ENCODE measurements around the gene KLHL35.

KLHL35 gene

DNA sequence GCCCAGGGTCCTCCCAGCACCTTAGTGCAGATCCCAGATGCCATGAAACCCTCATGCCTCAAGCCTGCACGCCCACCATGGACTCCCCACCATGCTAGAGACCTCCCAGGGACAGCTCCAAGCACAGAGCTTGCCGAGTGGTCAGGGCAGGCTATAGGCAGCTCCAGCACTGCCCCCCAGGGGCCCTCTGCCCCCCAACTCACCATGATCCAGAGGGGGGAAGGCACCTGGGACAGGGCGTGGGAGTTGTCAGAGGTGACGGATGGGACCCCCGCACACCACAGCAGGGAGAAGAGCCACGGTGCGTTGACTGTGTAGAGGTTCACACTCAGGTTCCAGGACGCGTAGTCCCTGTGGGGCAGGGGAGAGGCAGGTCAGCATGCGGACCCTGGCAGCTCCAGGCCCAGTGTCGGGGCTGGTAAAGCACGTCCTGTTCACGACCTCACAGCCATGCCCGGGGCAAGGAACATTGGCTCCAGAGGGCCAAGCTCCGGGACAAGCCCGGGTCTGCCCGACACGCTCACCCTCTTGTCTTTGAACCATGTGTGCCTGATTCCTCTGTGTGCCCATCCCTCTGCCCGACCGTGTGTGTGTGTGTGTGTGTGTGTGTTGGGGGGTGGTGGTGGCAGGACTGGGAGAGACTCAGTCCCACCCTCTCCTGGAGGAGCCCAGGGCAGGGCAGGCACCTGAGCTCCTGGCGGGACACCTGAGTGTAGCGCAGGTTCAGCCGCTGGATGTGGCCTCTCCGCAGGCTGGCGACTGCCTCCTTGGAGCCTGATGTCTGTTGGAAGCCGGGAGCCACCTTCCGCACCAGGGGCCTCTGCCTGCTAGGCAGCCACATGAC is 8.2 kb upstream of the KLHL35 start:
- no peak for DNase-seq (ENCODE audit: low spot score)

DNA sequence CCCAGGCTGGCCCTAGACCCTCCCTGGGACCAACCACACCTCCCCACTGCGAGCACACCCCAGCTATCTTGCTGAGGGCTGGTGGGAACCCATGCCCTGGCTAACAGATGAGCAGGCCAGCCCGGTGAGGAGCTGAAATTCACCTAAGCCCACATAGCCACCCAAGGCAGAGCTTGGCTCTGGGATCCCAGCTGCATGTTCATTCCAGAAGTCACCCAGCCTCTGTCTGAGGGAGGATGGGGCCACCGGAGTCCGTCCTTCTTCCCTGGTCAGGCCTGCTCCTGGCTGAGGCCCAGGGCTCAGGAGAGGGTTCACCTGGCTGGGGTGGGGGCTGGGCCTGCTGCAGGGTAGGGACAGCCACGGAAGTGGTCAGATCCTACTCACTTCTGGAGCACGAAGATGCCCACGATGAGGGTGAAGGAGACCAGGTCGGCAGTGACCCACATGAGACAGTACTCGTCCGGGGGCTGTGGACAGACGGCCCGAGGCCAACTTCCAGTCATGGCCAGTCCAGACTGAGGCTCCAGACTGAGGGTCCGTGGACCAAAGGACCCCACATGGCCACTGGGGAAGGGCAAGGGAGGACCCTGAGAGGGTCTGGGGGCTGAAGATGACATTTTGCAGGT is 6.6 kb upstream of the KLHL35 start:
- DNase-seq (ENCODE audit: low spot score), result no peak

DNA sequence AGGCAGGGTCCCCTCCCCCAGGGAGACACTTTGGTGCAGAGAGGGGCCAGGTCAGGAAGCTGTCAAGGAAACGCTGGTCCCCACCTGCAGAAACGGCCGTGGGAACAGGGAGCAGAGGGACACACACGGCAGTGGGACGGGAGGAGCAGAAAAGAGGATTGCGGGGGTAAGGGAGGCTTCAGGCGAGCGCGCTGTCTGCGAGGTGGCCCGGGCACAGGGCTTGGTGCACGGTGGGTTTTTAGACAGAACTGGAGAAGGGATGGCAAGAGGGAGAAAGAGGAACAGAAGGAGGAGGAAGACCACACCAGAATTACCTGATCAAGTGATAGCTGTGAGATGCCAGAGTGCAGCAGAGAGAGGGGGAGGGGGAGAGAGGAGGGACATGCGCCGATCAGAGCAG is 6.0 kb upstream of the KLHL35 start:
- DNase-seq (ENCODE audit: low spot score), result no peak

DNA sequence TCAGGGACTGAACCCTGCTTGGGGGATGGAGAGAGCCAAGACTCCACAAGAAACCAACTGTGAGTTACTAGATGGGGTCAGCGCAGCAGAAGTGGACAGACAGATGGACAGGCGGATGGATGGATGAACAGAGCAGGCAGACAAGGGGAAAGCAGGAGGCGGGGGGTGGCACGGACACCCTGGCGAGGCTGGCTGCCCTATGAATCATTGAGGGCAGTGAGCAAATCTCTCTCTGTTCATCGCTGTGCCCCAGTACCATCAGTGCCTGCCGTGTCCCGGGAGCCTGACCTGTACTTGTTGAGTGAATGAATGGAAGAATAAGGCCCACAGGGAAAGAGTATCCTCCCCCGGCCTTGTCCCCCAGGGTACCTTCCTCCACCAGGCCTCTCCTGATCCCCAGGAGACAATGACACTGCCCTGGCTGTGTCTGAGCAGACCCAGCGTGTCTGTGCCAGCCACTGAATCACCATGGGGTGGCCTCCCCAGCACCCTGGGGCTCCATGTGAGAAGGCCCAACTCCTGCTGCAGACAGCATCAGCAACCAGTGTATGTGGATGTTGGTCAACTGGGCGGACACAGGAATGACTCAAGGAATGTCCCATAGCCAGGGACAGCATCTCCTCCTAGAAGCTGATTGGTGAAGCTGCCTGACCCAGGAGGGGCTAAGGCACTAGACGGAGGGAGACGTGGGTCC is 5.1 kb upstream of the KLHL35 start:
- no peak for DNase-seq (ENCODE audit: low spot score)

DNA sequence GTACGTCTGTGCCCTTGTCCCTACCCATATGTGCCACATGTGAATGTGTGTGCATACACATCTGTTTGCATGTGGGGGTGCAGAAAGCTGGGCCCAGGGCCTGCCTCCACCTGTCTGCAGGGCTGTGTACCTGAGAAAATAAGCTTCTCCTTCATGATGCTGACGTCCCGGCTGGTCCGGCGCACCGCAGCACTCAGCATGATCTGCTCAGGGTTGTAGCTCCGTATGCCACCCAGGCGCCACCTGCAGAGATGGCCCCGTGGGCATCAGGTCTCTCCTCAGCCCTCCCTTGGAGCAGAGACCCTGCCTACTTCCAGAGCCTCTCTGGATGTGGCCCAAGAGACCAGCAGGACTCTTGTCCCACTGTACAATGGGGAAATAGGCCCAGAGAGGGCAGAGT is 3.8 kb upstream of the KLHL35 start:
- DNase-seq (ENCODE audit: low spot score), result no peak

DNA sequence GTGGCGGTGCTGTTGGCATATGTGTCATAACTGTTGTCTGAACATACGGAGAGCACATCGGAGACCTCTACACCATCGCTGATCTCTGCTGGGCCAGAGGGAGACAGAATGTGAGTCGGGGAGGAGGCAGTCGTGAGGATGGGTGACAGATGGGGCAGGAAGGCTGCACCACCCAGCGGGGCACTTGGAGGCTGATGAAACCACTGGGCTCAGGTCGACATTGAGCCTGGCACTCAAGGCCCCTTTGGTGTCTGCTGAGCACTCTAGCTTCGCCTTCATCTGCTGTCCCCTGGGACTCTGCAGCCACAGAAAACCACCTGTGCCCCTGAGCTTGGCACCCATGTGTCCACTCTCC is 2.5 kb upstream of the KLHL35 start:
- DNase-seq (ENCODE audit: low spot score), result no peak

DNA sequence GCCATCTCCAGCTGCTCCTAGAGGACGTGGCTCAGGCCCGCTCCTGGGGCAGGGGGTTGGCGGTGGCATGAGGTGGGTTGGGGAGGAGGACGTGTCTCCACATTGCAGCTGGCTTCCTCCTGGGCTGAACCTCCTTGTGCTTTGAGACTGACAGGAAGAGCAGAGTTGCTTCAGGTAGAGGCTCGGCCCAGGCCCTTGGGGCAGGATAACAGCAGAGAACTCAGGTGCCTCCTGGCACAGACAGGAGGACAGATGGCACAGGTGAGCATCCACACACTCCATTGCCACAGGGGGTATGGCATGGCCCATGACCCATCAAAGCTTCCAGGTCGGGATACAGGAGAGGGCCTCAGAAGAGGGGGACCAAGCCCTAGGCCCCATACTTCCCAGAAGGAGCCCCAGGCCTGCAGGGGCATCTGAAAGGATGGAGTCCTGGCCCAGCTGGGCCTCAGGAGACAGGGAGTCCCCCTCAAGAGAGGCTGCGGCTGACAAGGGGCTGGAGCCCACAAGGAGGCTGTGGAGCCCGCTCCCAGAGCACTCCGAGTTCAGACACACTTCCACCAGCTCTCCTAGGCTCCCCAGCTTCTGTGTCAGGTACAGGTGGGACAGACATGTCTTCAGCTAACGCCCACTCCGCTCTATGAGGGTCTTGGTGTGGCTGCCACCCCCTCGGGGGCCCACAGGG is 2.0 kb upstream of the KLHL35 start:
- DNase-seq (ENCODE audit: low spot score), result no peak

DNA sequence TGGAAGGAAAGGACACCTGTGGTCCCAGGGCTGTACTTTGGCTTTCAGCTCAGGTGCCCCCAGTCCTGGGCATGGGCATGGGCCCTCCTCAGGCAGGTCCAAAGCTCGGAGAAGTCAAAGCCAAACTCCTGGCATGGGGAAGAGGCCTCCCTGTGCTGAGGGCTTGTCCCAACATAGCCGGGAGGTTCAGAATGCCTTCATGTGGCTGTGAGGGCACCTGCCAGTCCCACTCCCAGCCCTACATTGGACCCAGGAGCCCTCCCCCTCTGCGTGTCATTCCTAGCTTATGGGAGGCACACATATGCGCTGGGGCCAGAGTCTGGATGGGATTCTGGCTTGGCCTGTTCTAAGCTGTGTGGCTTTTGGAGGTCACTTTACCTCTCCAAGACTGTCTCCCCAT is 1.0 kb upstream of the KLHL35 start:
- no peak for DNase-seq (ENCODE audit: low spot score)

DNA sequence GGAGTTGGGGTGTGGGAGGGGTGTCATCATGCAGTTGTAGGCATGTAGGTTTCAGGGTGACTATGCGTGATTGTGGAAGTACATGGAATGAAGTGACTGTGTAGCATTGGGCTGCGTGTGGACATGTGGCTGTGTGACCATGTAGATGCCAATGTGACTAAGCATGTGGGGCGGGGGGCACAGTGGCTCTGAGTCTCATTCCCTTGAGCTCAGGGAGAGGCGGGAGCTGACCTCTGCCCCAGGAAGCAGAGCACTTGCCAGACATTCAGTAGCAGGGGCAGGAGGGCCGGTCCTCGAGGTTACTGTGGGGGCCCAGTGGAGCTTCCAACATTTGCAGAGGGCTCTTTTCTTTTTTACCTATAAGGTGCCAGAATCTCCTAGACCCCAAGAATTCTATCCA is 440 bp upstream of the KLHL35 start:
- no peak for DNase-seq (ENCODE audit: low spot score)

DNA sequence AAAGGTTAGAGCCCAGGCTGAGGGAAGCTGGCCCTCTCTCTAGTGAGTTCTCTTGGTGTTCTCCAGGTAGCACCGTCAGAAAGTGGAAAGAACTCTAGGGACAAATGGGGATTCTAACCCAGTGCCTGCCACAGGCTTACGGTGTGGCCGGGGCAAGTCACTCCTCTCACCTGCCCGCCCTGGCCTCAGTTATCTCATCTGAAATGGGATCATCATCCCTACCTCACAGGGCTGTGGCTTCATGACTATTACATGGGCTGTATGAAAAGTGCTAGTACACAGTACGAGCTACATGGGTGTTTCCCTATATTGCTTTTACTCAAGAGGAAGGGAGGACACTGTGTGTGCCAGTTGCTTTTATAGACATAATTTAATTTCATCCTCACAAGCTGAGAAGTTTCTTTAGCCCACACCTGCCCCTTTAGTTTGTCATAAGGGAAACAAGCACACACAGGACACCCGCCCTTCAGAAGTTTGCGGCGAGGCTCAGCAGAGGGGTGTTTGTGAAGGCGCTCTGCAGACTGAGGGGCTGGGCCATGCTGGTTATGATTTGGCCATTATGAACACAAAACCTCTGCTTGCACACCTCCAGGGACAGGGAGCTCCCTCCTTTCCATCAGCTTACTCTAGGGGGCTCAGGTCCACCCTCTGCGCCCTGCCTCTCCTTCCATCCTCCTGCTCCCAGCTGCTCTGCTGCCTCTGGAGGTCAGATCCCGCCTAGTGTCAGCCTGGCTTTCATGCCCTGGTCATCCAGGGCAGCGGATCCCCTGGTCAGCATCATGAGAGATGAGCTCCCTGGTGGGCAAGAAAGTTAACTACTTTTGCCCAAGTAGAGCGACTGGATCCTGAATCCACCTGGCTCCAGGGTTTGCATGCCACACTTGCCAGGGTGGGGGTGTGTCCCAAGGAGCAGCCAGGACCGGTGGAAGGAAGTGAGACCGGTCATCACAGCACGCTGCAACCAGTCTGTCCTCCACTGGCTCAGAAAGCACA is 1.2 kb downstream of the KLHL35 start:
- no peak for DNase-seq (ENCODE audit: low spot score)

DNA sequence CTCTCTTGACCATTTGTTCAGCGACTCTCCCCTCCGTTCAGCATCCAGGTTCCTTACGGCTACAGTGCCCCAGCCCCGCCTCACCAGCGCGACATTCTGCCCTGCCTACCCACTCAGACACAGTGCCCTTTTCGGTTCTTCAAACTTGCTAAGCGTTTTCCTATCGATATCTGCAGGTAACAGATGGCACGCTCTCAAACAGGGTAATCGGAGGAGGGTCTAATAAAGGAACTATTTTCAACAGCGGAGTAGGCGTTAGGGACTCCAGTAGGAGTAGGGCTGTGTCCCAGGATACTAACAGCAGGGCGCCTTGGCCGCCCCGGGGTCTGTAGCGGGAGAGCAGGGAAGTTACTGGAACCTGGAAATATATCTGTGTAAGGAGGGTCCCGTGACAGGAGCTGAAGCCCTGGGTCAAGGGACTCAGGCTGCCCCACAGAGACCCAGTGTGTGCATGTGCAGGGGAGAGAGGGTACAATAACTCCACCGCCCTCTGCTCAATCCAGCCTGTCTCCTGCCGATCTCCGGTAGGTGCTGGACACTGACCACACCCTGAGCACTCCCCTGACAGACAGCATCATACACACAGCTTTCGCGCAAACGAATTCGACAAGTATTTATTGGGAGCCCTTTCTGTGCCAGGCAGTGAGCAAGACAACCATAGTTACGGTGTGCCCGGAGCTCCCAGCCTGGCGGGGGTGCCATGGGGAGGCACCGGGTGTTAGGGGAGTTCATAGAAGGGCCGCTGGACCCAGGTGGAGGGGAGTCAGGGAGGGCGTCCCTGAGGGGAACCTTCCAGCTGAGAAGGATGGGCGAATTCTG is 2.1 kb downstream of the KLHL35 start:
- no peak for DNase-seq (ENCODE audit: low spot score)

DNA sequence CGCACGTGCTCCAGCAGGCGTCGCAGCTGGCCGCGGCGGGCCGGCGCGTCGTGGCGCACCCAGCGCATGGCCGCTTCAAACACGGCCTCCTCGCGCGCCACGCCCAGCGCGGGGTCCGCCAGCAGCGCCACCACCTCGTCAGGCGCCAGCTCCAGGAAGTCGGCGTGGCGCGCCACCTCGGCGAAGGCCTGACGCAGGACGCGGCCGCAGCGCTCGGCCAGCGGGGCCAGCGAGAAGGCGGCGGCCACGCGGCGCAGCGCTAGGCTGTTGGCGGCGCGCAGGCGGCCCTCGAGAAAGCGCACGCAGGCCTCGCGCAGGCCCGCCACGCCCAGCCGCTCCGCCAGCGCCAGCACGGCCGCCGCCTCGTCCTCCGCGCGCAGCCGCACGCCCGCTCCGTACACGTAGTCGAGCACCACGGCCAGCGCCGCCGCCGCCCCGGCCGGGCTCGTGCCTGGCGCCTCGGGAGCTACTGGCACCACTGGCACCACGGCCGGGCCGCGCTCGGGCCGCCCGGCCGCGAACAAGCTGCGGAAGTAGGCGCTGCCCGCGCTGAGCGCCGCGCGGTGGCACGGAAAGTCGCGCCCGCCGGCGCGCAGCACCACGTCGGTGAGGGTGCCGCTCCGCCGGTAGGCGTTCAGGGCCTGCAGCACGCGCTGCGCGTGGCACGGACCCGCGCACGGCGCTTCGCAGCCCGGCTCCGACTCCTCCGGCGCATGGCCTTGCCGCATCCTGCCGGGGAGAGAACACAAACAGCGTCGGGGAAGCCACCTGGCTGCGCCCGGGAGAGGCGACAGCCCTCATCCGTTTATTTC is 2.9 kb downstream of the KLHL35 start:
- DNase-seq (ENCODE audit: low spot score), result peak; percentile 75

DNA sequence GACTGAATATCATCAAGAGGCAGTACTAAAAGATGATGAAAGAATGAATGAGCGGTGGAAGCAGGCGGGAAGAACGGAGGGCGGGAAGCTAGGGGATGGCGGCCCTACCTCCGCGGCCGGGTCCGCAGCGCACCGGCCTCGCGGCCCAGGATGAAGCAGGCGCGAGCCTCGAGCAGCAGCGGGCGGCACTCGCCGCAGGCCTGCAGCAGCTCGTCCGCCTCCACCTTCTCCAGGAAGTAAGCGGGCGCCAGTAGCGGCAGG is 3.4 kb downstream of the KLHL35 start:
- DNase-seq (ENCODE audit: low spot score), result no peak

DNA sequence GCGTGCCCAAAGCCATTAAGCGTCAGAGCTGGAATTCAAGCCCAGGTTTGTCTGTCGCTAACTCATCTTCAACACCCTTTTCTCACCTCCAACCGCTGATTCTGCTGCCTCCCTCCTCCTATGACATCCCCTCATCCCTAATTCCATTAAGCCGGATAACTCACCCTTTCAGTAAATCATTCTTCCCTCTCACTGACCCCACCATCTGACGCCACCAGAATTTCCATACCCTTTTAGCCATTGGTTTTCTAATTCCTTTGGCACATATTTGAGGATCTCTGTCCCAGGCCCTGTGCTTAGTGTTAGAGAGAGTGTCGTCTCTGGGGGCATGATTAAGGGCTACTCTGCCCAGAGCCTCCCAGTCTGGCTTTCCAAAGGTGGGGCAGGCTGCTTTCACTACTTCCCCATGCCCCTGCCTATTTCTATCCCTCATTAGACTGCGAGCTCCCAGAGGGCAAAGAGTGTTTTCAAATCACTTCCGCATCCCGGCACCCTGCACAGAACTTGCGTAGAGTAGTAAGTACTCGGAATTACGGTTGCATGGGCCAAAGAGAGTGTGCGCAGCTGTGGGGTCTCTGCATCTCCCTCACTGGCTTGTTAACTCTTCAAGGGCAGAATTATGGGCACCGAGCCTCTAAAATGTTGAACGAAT is 3.9 kb downstream of the KLHL35 start:
- no peak for DNase-seq (ENCODE audit: low spot score)

DNA sequence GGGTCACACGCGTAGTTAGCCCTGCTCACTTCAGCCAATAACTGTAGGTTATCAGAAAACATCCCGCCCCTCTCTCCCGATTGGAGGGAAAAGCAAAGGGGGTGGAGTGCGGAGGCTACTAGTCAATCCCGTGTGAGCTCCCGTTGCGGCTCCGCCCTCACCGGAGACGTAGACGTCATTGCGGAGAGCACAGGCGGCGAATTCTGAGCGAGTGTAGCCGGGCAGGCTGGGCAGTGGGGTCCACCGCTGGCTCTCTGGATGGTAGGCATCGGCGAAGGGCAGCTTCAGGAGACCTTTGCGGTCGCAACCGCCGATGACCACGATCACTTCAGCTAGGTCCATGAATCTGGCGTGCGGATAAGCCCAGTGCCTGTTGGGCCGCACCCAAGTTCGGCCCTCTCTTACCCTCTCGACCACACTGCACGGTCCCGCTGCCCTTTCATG is 4.7 kb downstream of the KLHL35 start:
- no peak for DNase-seq (ENCODE audit: low spot score)

DNA sequence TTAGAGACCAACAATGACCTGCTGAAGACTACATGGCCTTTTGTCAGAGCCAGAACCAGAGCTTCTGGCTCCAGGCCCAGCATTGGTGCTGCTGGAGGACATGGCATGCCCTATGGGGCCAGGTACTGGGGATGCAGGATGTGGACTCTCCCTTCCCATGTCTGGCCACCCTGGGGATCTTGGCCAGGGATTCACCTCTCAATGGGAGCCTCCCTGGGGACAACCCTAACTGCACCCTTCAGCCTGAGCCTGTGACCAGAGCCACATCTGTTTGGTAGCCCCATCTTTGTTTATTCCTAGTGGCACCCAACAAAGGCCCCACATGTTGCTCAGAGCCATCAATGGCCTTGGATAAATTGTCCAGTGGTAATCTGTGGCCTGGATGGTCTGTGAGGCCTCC is 5.8 kb downstream of the KLHL35 start:
- no peak for DNase-seq (ENCODE audit: low spot score)

DNA sequence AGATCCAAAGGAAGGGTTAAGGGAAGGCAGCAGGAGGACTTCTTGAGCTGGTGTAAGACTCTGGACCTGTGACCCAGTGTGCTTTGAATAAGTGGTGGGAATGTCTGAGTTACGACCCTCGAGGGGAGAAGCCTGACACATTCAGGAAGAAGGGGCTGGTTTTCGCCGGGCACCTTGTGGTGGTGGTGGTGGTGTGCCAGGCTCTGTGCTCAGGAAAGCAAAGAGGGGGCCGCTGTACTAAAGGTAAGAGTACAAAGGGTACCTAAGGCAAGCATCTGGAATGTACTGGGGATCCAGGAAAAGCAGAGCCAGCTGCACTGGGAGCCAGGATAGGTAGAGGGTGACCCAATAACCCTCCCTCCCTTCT is 6.3 kb downstream of the KLHL35 start:
- DNase-seq (ENCODE audit: low spot score), result no peak

DNA sequence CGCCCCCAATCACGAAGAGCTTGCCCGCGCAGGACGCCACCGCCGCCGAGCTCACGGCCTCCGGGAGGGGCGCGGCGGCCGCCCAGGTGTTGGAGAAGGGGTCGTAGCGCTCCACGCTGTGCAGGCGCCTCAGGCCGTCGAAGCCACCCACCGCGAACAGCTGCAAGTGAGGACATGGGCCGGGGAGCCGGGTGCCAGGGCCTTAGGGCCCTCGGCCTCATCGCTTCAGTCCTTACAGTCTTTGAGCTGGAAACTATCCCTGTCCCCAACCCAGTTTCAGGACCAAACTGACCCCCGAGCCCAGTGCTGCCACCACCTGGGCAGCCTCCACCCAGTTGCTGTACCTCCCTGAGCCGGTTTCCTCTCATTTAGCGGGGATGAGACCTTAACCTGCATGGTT is 7.6 kb downstream of the KLHL35 start:
- DNase-seq (ENCODE audit: low spot score), result peak; percentile 70

DNA sequence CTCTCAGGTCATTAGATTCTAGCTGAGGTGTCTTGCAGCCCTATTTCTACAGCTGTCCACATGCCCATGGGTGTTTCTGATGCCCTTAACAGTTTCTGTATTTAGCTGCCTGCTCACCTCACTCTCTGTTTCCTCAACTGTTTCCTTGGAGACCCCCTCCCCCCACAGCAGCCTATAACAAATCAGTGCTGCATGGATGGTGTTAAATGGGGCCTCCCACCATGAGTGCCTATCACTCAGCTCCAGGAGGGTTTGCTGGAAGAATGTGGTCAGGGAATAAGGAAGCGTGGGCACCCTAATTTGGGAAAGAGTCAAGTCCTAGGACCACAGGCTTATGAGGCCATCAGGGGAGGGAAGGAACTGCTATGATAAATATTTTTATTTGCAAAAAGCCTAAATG is 8.6 kb downstream of the KLHL35 start:
- DNase-seq (ENCODE audit: low spot score), result no peak

DNA sequence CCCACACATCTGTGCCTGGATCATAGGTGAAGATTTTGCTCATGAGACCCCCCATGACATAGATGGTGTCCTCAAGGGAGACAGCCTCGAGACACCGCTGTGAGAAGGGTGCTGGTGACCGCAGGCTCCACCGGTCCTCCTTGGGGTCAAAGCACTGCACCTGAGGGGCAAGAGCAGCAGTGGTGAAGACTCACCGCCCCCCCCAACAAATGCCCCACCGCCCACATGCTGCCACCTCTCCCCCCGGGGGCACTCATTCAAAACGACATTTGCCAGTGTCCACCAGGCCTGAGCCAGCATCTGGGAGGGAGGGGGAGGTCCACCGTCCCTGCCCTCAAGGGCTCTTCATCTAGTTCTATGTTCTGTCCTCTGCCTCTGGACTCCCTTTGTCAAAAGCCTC is 9.3 kb downstream of the KLHL35 start:
- no peak for DNase-seq (ENCODE audit: low spot score)
